ENCODE measurements around the gene BDKRB2. TPM values are rescaled to one million over a fixed set of nuclear protein-coding genes. Genes with fewer than 3 reads are reported as not detected.
A peak's percentile ranks its signal among the peaks of the same experiment; 100 is the strongest.

BDKRB2 gene
- total RNA-seq, 1 donor from 2014 or later = 0.70 TPM

GRCh38 chr14:96191841-96192462, 12.7 kb upstream of the BDKRB2 start:
- H3K4me1 Mint-ChIP-seq (ENCODE audit: low read depth, unreplicated experiment) = peaks cover 10% of the 10 kb centered on the region

GRCh38 chr14:96192975-96193805, 11.4 kb upstream of the BDKRB2 start:
- no peak overlapping the region for H3K4me3 Mint-ChIP-seq (ENCODE audit: unreplicated experiment)
- Histone ChIP-seq H3K27me3 (ENCODE audit: insufficient read depth, low read length) (peaks cover 4% of the 10 kb centered on the region), H3K4me1 (ENCODE audit: insufficient read depth, low read length) (no peaks in the 10 kb centered on the region), H3K9me3 (ENCODE audit: insufficient read depth, low read depth, low read length) (no peaks in the 10 kb centered on the region), H3K27ac (ENCODE audit: low read depth, low read length) (no peak overlapping the region), H3K4me3 (ENCODE audit: insufficient read depth, low read depth, low read length) (no peak overlapping the region), H2AFZ (ENCODE audit: low read depth, low read length) (no peak overlapping the region), H3K4me2 (ENCODE audit: low read length) (no peak overlapping the region), H4K20me1 (ENCODE audit: insufficient read depth, low read length) (no peaks in the 10 kb centered on the region), H3K36me3 (ENCODE audit: insufficient read depth, low read length) (no peaks in the 10 kb centered on the region), H3K79me2 (ENCODE audit: insufficient read depth, low read length) (no peaks in the 10 kb centered on the region), H3K9ac (ENCODE audit: low read length) (no peak overlapping the region)
- H3K36me3 Mint-ChIP-seq (ENCODE audit: low read depth, unreplicated experiment) = no peaks in the 10 kb centered on the region
- peaks cover 13% of the 10 kb centered on the region for H3K4me1 Mint-ChIP-seq (ENCODE audit: low read depth, unreplicated experiment)
- TF ChIP-seq EZH2 (IDR thresholded peaks at IDR 0.05; ENCODE audit: insufficient read depth, low read length) = no peak
- no peak for TF ChIP-seq CTCF (IDR thresholded peaks at IDR 0.05; ENCODE audit: insufficient read depth, low read depth, low read length)
- H3K9me3 Mint-ChIP-seq (ENCODE audit: unreplicated experiment) = peaks cover 9% of the 10 kb centered on the region
- H3K27ac Mint-ChIP-seq (ENCODE audit: unreplicated experiment) = no peak overlapping the region
- FAIRE-seq (no peak), DNase-seq (ENCODE audit: low read depth) (peak; percentile 15)
- H3K27me3 Mint-ChIP-seq (ENCODE audit: low read depth, unreplicated experiment) = peaks cover 43% of the 10 kb centered on the region

More at GRCh38 chr14:96191841-96192462, 12.7 kb upstream of the BDKRB2 start:
- H3K9me3 ChIP-seq (ENCODE audit: insufficient read depth, low read depth, low read length) = no peaks in the 10 kb centered on the region
- no peak overlapping the region for H2AFZ ChIP-seq (ENCODE audit: low read depth, low read length)
- Mint-ChIP-seq H3K36me3 (ENCODE audit: low read depth, unreplicated experiment) (no peaks in the 10 kb centered on the region), H3K27ac (ENCODE audit: unreplicated experiment) (no peak overlapping the region), H3K27me3 (ENCODE audit: low read depth, unreplicated experiment) (peaks cover 47% of the 10 kb centered on the region), H3K9me3 (ENCODE audit: unreplicated experiment) (peaks cover 8% of the 10 kb centered on the region), H3K4me3 (ENCODE audit: unreplicated experiment) (no peak overlapping the region)
- H4K20me1 ChIP-seq (ENCODE audit: insufficient read depth, low read length) = no peaks in the 10 kb centered on the region
- H3K27ac ChIP-seq (ENCODE audit: low read depth, low read length) = no peak overlapping the region
- FAIRE-seq (no peak), DNase-seq (ENCODE audit: low read depth) (no peak)
- H3K9ac ChIP-seq (ENCODE audit: low read length) = no peak overlapping the region
- no peak overlapping the region for H3K4me2 ChIP-seq (ENCODE audit: low read length)
- no peaks in the 10 kb centered on the region for H3K4me1 ChIP-seq (ENCODE audit: insufficient read depth, low read length)
- no peaks in the 10 kb centered on the region for H3K36me3 ChIP-seq (ENCODE audit: insufficient read depth, low read length)
- TF ChIP-seq EZH2 (IDR thresholded peaks at IDR 0.05; ENCODE audit: insufficient read depth, low read length) (no peak), CTCF (IDR thresholded peaks at IDR 0.05; ENCODE audit: insufficient read depth, low read depth, low read length) (no peak)
- H3K27me3 ChIP-seq (ENCODE audit: insufficient read depth, low read length) = peaks cover 4% of the 10 kb centered on the region
- no peak overlapping the region for H3K4me3 ChIP-seq (ENCODE audit: insufficient read depth, low read depth, low read length)
- H3K79me2 ChIP-seq (ENCODE audit: insufficient read depth, low read length) = no peaks in the 10 kb centered on the region

All from astrocyte (in vitro differentiated cells and primary cell).